K562 (cell line): Measurements from ENCODE around the gene GPR148. TPM values are rescaled to one million over a fixed set of nuclear protein-coding genes. Genes with fewer than 3 reads are reported as not detected.

Source experiments
- BRD9 ChIP-seq: fragments of 450-650 bp; IDR thresholded peaks from 2 replicates; pipeline ENCODE4 v1.6.1; 2018; ENCODE audit warnings: low read depth; ENCODE audit not compliant: partially characterized antibody
- CREB3L1 ChIP-seq: fragments of 450-650 bp; IDR thresholded peaks from 2 replicates; pipeline ENCODE4 v1.6.1; 2014; ENCODE audit warnings: low read depth, mild to moderate bottlenecking, moderate library complexity, borderline replicate concordance
- CUX1 ChIP-seq: fragments of 200-800 bp; sonication (Bioruptor generic); IDR thresholded peaks from 2 replicates; pipeline ENCODE4 v1.6.1; 2016; ENCODE audit warnings: missing genetic modification characterization, missing compliant biosample characterization
- DACH1 ChIP-seq: fragments of 450-650 bp; IDR thresholded peaks from 2 replicates; pipeline ENCODE4 v1.6.1; 2018; ENCODE audit not compliant: partially characterized antibody
- HBP1 ChIP-seq: fragments of 450-650 bp; formaldehyde crosslinking; IDR thresholded peaks from 2 replicates; pipeline ENCODE4 v1.4.0; 2022; ENCODE audit warnings: missing genetic modification characterization
- KDM4B ChIP-seq, 2 experiments: fragments of 450-650 bp in 1 of 2; sonication (generic) in 1 of 2; IDR thresholded peaks; 2 replicates each; pipeline ENCODE4 v1.6.1; 2016 to 2017; ENCODE audit warnings: borderline replicate concordance in 2 of 2, antibody characterized with exemption in 1 of 2, low read depth in 1 of 2, mild to moderate bottlenecking in 1 of 2
- MIER1 ChIP-seq: fragments of 450-650 bp; IDR thresholded peaks from 2 replicates; pipeline ENCODE4 v1.6.1; 2016; ENCODE audit warnings: antibody characterized with exemption, mild to moderate bottlenecking, low read depth
- SLC30A9 ChIP-seq: fragments of 250-450 bp; sonication (Bioruptor Pico); IDR thresholded peaks from 2 replicates; pipeline ENCODE4 v1.8.0; 2022; ENCODE audit warnings: mild to moderate bottlenecking, moderate library complexity
- TBL1XR1 ChIP-seq, 2 experiments: IDR thresholded peaks; 2 replicates each; pipeline ENCODE4 v1.6.1; 2012; ENCODE audit warnings: improper control_type of control experiment in 2 of 2, low read length in 2 of 2, mild to moderate bottlenecking in 1 of 2
- TCF7L2 ChIP-seq: fragments of 150-350 bp; IDR thresholded peaks from 2 replicates; pipeline ENCODE4 v1.6.1; 2016; ENCODE audit warnings: low read depth, mild to moderate bottlenecking, low read length, moderate library complexity
- VEZF1 ChIP-seq: fragments of 200-800 bp; sonication (Bioruptor generic); IDR thresholded peaks from 2 replicates; pipeline ENCODE4 v1.6.1; 2017; ENCODE audit warnings: missing genetic modification characterization, missing compliant biosample characterization
- ZBTB7A ChIP-seq: IDR thresholded peaks from 2 replicates; pipeline ENCODE4 v1.6.1; 2011; ENCODE audit warnings: low read depth, mild to moderate bottlenecking, low read length, moderate library complexity, borderline replicate concordance; ENCODE audit not compliant: control insufficient read depth
- ZNF224 ChIP-seq: sonication (generic); formaldehyde crosslinking; IDR thresholded peaks from 2 replicates; pipeline ENCODE4 v1.8.0; 2022; ENCODE audit warnings: mild to moderate bottlenecking, missing genetic modification reagents
- ZNF707 ChIP-seq: fragments of 250-450 bp; sonication (Bioruptor Pico); conservative IDR thresholded peaks from 2 replicates; pipeline ENCODE4 v1.8.0; 2022; ENCODE audit warnings: inconsistent platforms, mild to moderate bottlenecking, moderate library complexity
- polyA plus RNA-seq, 8 experiments: library from polyadenylated mRNA; depleted of rRNA in 4 of 8; stranded (reverse) in 5 of 8; unstranded in 3 of 8; fragments of >200 nt; fragmentation: Nextera tagmentation in 2 of 8; fragmentation: Illumina TruSeq in 1 of 8; extraction: Ambion mirVana in 2 of 8; extraction: Trizol in 1 of 8; gene quantifications; 2 replicates each; pipeline versions ENCODE4 v1.2.1 to v1.2.3, GENCODE V29; 2011 to 2014; ENCODE audit warnings: inconsistent platforms in 1 of 8, missing spikeins in 1 of 8
- total RNA-seq, 7 experiments: library from RNA; depleted of rRNA in 6 of 7; stranded (reverse); fragments of >200 nt in 6 of 7; fragmentation: Illumina TruSeq in 2 of 7; extraction: Trizol in 2 of 7; gene quantifications; 2 replicates each; pipeline versions ENCODE4 v1.2.1 to v1.2.3, GENCODE V29; 2011 to 2021; ENCODE audit warnings: low replicate concordance in 1 of 7

GPR148 gene
- total and polyA plus RNA-seq, 9 of the 15 experiments (the other 6 are each of a cell fraction or from before 2014, with no cell fraction given): not detected

- TF ChIP-seq CUX1 (CRISPR knock-in tag) (no peak), ZBTB7A (peak; percentile 42; the same call in 1 of the 2 replicates), BRD9 (no peak), HBP1 (CRISPR knock-in tag) (no peak), MIER1 (no peak), DACH1 (no peak), KDM4B (IDR thresholded peaks at IDR 0.05; ENCODE audit: borderline replicate concordance in 2 of 2, low read depth in 1 of 2) (no peak), TBL1XR1 (IDR thresholded peaks at IDR 0.05; ENCODE audit: low read length in 2 of 2) (no peak), ZNF224 (no peak), VEZF1 (CRISPR knock-in tag) (no peak), TCF7L2 (no peak), ZNF707 (no peak), CREB3L1 (peak; percentile 37; the same call in 1 of the 2 replicates), SLC30A9 (CRISPR knock-in tag) (no peak)
These were observed 1.5 kb upstream of the GPR148 start (continued) for GRCh38 chr2:130727286-130727924.
